HG03095 (cell line): ENCODE results near the gene STAT5B.
"Not testable (repeated sequence)": the region's sequence is repeated elsewhere in the genome, so short reads cannot be mapped to it uniquely, and the experiment has no call there.

ENCODE experiments used
- ATAC-seq: cut with Tn5 transposase; IDR thresholded peaks from one replicate; pipeline ENCODE4 v1.9.1; 2021; ENCODE audit warnings: moderate library complexity; ENCODE audit not compliant: unreplicated experiment

The STAT5B gene

GRCh38 chr17:42276359-42276608 lies at the start of gene STAT5B:
STAT5B (minus strand) TSS chr17:42276391; CDS start chr17:42232127, 44,264 bp downstream.
- ATAC-seq: peak; percentile 48

DNA sequence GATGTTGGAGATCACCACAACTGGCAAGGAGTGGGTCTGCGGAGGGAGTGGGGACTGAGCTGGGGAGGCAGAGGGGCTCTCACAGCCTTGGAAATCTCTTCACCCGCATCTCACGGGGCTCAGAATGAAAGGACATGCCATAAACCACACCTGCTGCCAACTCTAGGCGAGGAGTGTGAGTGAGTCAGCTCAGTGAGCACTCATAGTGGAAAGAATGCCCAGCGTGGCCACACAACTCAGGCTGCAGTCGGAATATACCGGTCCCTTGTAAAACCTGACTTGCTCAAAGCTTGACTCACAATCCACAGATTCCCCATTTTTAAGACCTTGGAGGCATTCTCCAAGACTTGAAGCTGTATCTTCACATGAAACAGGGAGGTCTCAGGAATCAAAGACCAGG lies 48.8 kb upstream of the STAT5B start:
- no peak for ATAC-seq

- no peak for ATAC-seq
Measured at GRCh38 chr17:42323268-42323773, 47.1 kb upstream of the STAT5B start.

- ATAC-seq: no peak
Measured at GRCh38 chr17:42322382-42323267, 46.4 kb upstream of the STAT5B start.

DNA sequence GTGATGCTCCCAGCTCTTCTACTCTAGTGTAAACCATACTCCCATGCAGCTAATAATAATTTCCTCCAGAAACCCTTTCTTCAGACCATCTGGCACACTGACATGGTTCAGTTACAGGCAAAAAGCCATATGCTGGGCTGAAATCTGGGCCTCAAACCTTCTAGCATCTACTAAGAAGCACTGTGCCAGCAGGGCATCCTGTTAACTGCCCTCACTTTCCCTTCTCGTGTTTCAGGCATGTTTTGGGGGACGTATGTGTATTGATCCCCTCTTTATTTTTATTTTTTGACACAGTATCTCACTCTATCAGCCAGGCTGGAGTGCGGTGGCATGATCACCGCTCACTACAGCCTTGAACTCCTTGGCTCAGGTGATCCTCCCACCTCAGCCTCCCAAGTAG lies 45.4 kb upstream of the STAT5B start:
- ATAC-seq: no peak

GRCh38 chr17:42317967-42318366 lies 41.8 kb upstream of the STAT5B start:
- not testable (repeated sequence) for ATAC-seq

DNA sequence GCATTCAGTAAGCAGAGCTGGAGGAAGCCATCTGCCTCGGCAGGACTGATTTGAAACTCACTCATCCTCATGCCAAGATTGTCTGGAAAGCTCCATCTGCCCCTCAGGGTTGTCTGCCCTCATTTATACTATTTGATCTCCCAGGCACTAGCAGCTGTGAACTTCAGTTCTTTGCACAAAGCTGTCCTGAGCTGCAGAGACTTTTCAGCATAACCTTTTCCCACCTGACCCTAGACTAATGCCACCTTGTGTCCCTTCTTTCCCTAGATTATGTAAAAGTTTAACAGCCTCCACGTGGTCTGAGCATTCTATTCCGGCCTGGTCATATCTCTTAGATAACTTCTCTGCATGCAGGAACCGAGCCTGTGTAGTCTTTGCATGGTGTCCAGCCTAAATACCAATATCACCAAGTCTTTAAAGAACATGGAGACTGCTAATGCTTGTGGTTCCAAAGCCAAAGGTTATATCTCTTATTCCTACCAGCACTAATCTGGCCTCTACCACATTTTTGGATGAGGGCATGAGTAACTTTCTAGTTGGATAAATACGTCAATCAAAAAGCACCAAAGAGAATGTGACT lies 41.2 kb upstream of the STAT5B start:
- ATAC-seq: no peak

GRCh38 chr17:42316755-42317154 lies 40.6 kb upstream of the STAT5B start:
- no peak for ATAC-seq

DNA sequence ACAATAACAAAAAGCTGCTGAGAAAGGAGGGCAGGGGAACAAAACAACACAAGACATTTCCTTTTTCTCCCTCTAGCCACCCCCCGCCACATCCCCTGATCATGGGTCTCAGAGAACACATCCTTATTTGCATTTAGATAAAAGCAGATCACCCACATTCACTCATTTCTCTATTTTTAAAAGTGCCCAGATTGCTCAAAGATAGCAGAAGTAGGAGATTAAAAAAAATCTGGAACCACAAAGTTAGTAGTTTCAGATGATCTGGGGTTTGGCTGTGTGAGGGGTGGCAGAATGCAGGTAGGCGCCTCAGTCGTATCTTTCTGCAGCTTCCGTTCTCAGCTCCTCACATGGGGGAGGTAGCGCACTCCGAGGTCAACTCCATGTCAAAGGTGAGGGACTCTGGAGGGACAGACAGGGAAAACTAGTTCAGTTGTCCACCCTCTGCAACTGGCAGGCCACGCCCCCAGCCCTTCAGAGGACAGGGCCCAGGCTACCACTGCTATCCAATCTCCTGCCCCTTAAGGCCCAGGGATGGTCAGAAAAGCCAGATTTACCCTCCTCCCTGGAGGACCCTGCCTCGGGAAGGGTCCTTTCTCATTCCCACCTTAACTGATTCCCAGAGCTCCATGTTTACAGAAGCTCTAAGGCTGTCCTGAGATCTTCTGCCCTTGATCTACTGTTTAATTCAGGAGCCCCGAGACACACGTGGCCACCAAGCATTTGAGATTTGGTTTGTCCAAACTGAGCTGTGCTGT lies 39.4 kb upstream of the STAT5B start:
- no peak for ATAC-seq

DNA sequence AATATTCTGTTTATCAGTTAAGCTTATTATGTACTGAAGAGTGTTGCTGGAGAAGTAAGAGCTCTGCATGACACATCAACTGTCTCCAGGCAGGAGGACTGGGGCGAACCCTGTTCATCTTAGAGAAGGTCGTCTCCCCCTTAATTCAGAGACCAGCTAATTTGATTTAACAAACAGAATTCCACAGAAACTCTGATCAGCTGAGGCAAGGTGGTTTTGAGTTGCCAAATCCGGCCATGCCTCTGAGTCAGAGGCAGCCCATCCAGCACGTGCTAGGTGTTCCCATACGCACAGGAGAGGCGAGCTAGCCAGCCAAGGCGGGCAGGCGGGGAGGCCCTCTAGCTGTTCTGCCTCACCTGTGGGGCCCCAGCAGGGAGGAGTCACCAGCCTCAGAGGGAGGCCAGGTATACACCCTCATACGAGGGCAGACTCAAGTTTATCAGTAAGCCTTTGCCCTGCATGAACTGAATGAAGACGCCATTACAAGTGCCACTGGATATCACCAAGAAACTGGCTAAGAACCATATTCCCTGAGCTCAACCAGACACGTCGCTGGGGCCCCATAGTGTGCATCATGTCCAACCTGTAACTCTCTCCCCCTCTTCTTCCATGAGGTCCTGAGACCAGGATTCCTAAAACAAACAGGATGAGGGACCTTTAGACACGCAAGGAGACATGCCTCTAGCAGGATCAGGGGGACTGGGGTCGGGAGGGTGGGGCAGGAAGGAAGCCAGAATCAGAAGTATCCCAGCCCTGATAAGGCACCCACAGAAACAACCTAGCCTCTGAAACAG lies 37.8 kb upstream of the STAT5B start:
- no peak for ATAC-seq

DNA sequence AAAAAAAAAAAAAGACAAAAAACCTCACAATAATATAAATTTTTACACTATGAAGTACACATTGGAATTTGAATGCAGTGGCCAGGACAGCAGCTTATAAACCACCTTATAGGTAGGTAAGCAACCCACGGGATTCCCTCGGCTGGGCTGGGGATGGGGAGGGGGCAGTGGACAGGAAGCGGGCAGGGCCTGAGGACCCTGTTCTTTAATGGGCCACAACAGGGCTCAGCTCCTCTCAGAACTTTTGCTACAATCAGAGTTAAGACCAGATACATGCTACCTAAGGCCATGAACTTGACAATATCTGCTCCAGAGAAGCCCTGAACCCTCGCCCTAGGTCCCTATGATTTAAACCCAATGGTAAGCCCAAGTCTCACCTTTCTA lies 37.2 kb upstream of the STAT5B start:
- no peak for ATAC-seq

DNA sequence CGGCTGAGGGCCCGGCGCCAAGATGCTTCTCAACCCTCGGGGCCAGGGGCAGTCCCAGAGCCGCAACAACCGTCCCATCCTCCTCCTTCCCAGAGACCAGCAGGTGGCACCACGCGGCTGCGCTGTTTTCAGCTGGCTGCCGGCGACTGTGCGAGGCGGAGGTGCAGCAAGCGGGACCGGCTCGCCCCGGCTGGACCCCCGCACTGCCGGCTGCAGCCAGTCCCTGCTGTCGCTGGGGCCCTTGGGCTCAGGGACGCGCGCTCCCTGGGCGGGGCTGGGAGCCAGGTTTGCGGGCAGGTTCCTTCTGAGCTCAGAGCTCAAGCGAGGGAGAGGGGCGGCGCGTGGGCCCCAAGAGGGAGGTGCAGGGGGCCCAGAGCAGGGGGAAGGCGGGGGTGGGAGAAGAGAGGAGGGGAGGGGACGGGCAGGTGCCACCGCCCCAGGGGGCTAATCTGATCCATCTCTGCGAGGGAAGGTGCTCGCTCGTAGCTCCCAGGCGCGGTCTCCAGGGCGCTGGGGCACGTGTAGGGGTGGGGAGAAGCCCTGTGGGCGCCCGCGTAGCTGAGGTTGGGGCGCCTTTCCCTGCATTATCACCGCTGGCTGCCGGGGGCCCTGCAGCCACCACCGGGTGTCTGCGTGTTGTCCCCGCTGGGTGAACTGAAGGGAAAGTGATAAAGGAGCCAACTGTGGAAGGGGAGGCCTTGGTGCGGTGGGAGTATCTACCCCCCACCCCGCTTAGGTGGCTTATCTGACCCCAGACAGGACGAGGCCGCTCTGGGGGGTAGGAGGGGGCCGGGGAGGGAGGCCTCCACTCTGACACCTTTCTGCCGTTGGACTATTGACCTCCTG lies 36.3 kb upstream of the STAT5B start:
- no peak for ATAC-seq

DNA sequence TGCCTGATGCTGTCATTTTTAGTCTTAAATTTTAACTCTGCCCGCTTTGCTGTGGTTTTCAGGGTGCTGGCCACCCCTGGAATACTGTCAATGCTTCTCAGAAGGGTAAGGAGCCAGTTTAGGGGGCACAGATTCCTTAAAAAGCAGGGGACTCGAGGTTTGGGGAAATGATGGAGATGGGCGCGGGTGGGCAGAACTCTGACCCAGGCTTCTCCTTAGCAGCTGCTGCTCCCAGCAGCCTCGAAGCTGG lies 35.8 kb upstream of the STAT5B start:
- ATAC-seq: no peak

- no peak for ATAC-seq
Measured at GRCh38 chr17:42311240-42312034, 35.2 kb upstream of the STAT5B start.

- no peak for ATAC-seq
Measured at GRCh38 chr17:42310787-42311215, 34.6 kb upstream of the STAT5B start.

- no peak for ATAC-seq
Measured at GRCh38 chr17:42309986-42310786, 34.0 kb upstream of the STAT5B start.

GRCh38 chr17:42309142-42309541 lies 33.0 kb upstream of the STAT5B start:
- no peak for ATAC-seq

- no peak for ATAC-seq
Measured at GRCh38 chr17:42308446-42308845, 32.3 kb upstream of the STAT5B start.
